ENCODE results near the gene PCSK5. TPM values are rescaled to one million over a fixed set of nuclear protein-coding genes. Genes with fewer than 3 reads are reported as not detected.
"Not testable (repeated sequence)": the region's sequence is repeated elsewhere in the genome, so short reads cannot be mapped to it uniquely, and the experiment has no call there.

PCSK5 gene
- total RNA-seq, 1 experiment from 2014 or later: 7.5 TPM

- Histone ChIP-seq H3K56ac (ENCODE audit: insufficient read length, low read depth, low read length) (no peak overlapping the region), H2BK15ac (ENCODE audit: low read depth, low read length) (no peak overlapping the region), H3T11ph (ENCODE audit: low read length) (no peak overlapping the region), H2BK12ac (ENCODE audit: insufficient read length, low read depth, low read length) (no peak overlapping the region), H4K91ac (ENCODE audit: insufficient read length, low read depth, low read length) (no peak overlapping the region), H3K9ac (ENCODE audit: extremely low read depth, insufficient read length, low read length) (no peak overlapping the region), H2AFZ (ENCODE audit: low read length) (no peak overlapping the region), H3K79me2 (ENCODE audit: insufficient read depth, low read length) (no peaks in the 10 kb centered on the region), H2BK5ac (ENCODE audit: insufficient read length, low read length) (no peak overlapping the region), H2AK5ac (ENCODE audit: insufficient read length, low read length) (no peak overlapping the region), H4K8ac (replicated peaks; ENCODE audit: insufficient read length, low read depth, low read length) (no peak overlapping the region), H3K4me2 (ENCODE audit: insufficient read depth, insufficient read length, low read length) (no peak overlapping the region), H3K4me1 (ENCODE audit: insufficient read depth, low read length) (no peaks in the 10 kb centered on the region), H3K79me1 (ENCODE audit: insufficient read depth, low read depth, low read length, poor library complexity, severe bottlenecking) (no peaks in the 10 kb centered on the region), H4K20me1 (ENCODE audit: control insufficient read depth, insufficient read depth, insufficient read length) (no peaks in the 10 kb centered on the region), H4K5ac (ENCODE audit: insufficient read length, low read depth, low read length) (no peak overlapping the region), H3K27ac (ENCODE audit: insufficient read length, low read depth, low read length) (no peak overlapping the region), H2BK120ac (ENCODE audit: low read depth, low read length, poor library complexity, severe bottlenecking) (no peak overlapping the region), H3K23ac (ENCODE audit: insufficient read length, low read depth, low read length) (no peak overlapping the region), H3K9me3 (ENCODE audit: control insufficient read depth, low read depth, low read length) (no peaks in the 10 kb centered on the region), H3K27me3 (ENCODE audit: insufficient read depth, low read length) (no peaks in the 10 kb centered on the region), H3K14ac (ENCODE audit: insufficient read depth, low read length) (no peak overlapping the region), H3K18ac (ENCODE audit: insufficient read length, low read depth, low read length) (no peak overlapping the region), H3K4ac (ENCODE audit: low read depth, low read length) (no peak overlapping the region), H3K23me2 (ENCODE audit: insufficient read length, low read depth, low read length, poor library complexity, severe bottlenecking) (no peaks in the 10 kb centered on the region), H2BK20ac (ENCODE audit: low read depth, low read length, poor library complexity, severe bottlenecking) (no peak overlapping the region)
- Mint-ChIP-seq H3K27me3 (ENCODE audit: low read depth) (no peaks in the 10 kb centered on the region), H3K4me1 (no peaks in the 10 kb centered on the region), H3K4me3 (no peak overlapping the region), H3K36me3 (ENCODE audit: insufficient read depth in 1 of 3, low read depth in 3 of 3) (peaks cover 14 to 18% (median 14%) of the 10 kb centered on the region in 3 experiments; a peak in 6 of 7 replicates), H3K9me3 (peaks cover 7 to 12% of the 10 kb centered on the region in 2 experiments; a peak in 4 of 5 replicates), H3K27ac (no peak overlapping the region)
- no peak for TF ChIP-seq CTCF (conservative IDR thresholded peaks at IDR 0.05)
- no peak for DNase-seq
Measured at GRCh38 chr9:76077537-76077936, 187.1 kb downstream of the PCSK5 start.

- not testable (repeated sequence) for H3K9ac ChIP-seq (ENCODE audit: extremely low read depth, insufficient read length, low read length); H3K23me2 ChIP-seq (ENCODE audit: insufficient read length, low read depth, low read length, poor library complexity, severe bottlenecking); H3K56ac ChIP-seq (ENCODE audit: insufficient read length, low read depth, low read length); H3K23ac ChIP-seq (ENCODE audit: insufficient read length, low read depth, low read length); H3K27ac ChIP-seq (ENCODE audit: insufficient read length, low read depth, low read length); H3K4me3 Mint-ChIP-seq; H3K27ac Mint-ChIP-seq; DNase-seq; H2BK12ac ChIP-seq (ENCODE audit: insufficient read length, low read depth, low read length); H3K4ac ChIP-seq (ENCODE audit: low read depth, low read length); H2BK5ac ChIP-seq (ENCODE audit: insufficient read length, low read length); H2BK120ac ChIP-seq (ENCODE audit: low read depth, low read length, poor library complexity, severe bottlenecking); H3K79me2 ChIP-seq (ENCODE audit: insufficient read depth, low read length); H3K4me2 ChIP-seq (ENCODE audit: insufficient read depth, insufficient read length, low read length); H4K20me1 ChIP-seq (ENCODE audit: control insufficient read depth, insufficient read depth, insufficient read length); H3K27me3 Mint-ChIP-seq (ENCODE audit: low read depth); H2AK5ac ChIP-seq (ENCODE audit: insufficient read length, low read length); H3K18ac ChIP-seq (ENCODE audit: insufficient read length, low read depth, low read length); H2AFZ ChIP-seq (ENCODE audit: low read length); H3K4me1 ChIP-seq (ENCODE audit: insufficient read depth, low read length); H3K9me3 ChIP-seq (ENCODE audit: control insufficient read depth, low read depth, low read length); H3K14ac ChIP-seq (ENCODE audit: insufficient read depth, low read length); H4K8ac ChIP-seq (replicated peaks; ENCODE audit: insufficient read length, low read depth, low read length); H2BK15ac ChIP-seq (ENCODE audit: low read depth, low read length); H4K5ac ChIP-seq (ENCODE audit: insufficient read length, low read depth, low read length); H3K79me1 ChIP-seq (ENCODE audit: insufficient read depth, low read depth, low read length, poor library complexity, severe bottlenecking); H3T11ph ChIP-seq (ENCODE audit: low read length); H2BK20ac ChIP-seq (ENCODE audit: low read depth, low read length, poor library complexity, severe bottlenecking); H3K4me1 Mint-ChIP-seq; H4K91ac ChIP-seq (ENCODE audit: insufficient read length, low read depth, low read length); H3K27me3 ChIP-seq (ENCODE audit: insufficient read depth, low read length)
- H3K9me3 Mint-ChIP-seq: peaks cover 7 to 12% of the 10 kb centered on the region in 2 experiments; a peak in 4 of 5 replicates
- no CpG with 5 or more reads among the region's 5 CpGs for WGBS (ENCODE audit: extremely low coverage, insufficient read length, low lambda C conversion rate)
- peaks cover 14 to 18% (median 14%) of the 10 kb centered on the region in 3 experiments; a peak in 6 of 7 replicates for H3K36me3 Mint-ChIP-seq (ENCODE audit: insufficient read depth in 1 of 3, low read depth in 3 of 3)
Measured at GRCh38 chr9:76081281-76081680, 190.8 kb downstream of the PCSK5 start.

Data from H9 (cell line).